GM11168 (cell line): ENCODE results near the gene OBP2A.

Source experiments
- in situ Hi-C: fragments of 300-500 bp; cut with MboI; formaldehyde crosslinking; loops from one replicate; pipeline ENCODE4 v1.12.0; 2022; ENCODE audit warnings: low sequenced_read_pairs; ENCODE audit not compliant: unreplicated experiment

Gene OBP2A

DNA sequence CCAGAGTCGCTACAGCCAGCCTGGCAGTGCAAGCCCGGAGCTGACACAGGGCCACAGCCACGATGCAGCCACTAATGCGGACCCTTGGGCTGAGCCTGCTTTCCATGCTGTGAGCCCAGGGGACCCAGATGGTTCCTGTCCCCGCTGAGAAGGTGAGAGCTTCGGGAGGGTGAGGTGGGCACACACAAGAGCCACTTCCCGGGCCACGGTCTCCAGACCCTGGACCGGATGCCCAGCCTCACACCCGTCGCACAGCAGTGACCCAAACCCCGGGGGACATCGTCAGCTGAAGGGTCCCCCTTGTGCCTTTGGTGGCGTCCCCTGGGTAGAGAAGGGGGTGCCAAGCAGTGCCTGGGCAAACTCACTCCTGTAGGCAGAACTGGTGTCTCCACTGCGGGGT lies 29.0 kb downstream of the OBP2A start:
- in situ Hi-C loops, result no loop called here

DNA sequence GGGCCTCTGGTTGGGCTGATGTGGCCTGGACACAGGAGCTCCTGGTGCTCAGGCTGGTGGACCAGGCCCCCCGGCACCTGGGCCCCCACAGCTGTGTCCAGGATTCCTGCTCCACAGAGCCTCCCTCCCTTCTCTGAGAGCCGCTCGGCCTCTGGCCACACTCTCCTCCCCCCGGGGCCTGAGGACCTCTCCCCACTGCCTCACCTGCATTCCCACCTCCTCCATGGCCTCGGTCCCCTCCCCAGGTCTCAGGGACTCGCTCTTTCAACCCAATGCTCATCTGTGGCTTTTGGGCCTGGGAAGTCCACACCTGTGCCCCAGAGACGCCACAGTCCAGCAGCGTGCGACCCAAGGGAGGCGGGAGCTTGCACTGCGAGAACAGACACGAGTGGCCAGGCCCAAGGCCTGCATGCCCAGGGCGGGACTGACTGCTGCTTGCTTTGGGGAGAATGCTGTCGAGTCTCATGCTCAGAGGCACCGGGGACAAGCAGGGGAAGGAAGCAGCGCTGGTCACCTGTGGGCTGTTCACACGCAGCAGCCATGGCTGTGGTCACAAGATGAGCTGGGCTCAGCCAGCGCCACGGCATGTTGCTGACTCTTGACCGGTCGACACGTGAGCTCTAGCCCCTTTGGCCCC lies 30.2 kb downstream of the OBP2A start:
- in situ Hi-C loops, result no loop called here

DNA sequence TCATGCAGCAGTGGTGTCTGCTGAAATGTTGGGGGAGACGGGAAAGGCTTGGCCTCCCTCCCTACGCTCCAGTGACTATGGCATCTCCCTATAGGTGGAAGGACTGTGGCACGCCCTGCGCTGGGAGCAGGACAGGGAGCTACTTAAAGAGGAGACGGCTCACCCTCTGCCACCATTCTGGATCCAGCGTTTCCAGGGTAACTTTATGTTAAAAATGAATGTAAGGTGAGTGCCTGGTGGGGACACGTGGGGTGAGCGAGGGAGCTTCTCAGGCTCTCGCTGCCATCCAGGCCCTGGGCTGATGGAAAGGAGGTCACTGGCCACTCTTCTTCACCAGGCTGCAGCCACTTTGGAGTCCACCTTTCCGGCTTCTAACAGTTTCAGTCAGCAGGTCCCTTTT lies 31.3 kb downstream of the OBP2A start:
- in situ Hi-C loops, result no loop called here

DNA sequence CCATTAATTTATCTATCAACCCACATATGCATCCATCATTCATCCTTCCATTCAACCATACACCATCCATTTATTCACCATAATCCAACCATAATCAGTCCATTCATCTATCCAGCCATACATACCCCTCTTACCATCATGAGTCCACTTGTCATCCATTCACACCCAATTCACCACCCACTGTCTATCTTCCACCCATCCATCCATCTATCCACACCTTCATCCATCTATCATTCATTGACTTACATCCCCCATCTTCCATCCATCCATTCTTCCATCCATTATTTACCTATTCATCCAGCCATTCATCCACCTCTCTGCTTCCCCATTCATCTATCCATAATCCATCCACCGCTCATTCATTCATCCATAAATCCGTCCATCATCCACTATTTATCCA lies 33.4 kb downstream of the OBP2A start:
- in situ Hi-C loops, result no loop called here

GRCh38 chr9:135579889-135580660 lies 34.1 kb downstream of the OBP2A start:
- in situ Hi-C loops, result no loop called here

- in situ Hi-C loops, result no loop called here
These were observed 34.9 kb downstream of the OBP2A start for GRCh38 chr9:135580664-135581380.

GRCh38 chr9:135581636-135582426 lies 35.9 kb downstream of the OBP2A start:
- in situ Hi-C loops, result no loop called here

- in situ Hi-C loops, result no loop called here
These were observed 36.6 kb downstream of the OBP2A start for GRCh38 chr9:135582541-135582940.

- in situ Hi-C loops, result no loop called here
These were observed 37.2 kb downstream of the OBP2A start for GRCh38 chr9:135582966-135583687.

DNA sequence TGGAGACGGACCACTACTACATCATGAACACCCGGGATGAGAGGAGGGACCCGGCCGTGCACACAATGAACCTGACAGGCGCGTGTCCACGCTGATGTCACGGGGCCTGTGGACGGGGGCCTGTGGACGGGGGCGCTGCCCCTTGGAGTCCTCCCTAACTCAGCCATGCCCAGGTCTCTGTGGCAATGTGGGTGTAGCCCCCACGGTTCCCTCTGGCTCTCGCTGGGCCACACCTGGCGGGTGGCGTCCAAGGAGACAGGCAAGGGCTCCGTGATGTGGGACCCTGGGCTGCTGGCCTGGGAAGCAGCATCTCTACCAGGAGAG lies 37.7 kb downstream of the OBP2A start:
- in situ Hi-C loops, result no loop called here

DNA sequence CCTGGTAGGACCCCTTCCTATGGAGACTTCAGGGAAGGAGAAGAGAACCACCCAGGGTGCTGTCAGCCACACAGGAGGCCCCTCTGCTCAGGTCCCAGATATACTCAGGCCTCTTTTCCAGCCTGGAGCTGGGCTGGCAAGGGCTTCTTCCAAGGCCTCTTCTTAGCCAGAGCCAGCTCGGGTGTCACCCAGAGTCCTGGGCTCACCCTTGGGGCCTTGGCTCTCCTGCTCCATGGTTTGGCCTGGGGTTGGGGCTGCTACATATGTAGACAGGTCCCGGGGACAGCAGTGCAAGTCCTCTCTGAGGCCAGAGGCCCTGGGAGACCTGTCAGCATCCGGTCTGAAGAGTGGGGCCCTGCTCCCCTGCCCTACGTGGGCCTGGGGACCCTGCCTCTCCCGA lies 38.4 kb downstream of the OBP2A start:
- in situ Hi-C loops, result no loop called here

GRCh38 chr9:135584934-135585333 lies 39.0 kb downstream of the OBP2A start:
- in situ Hi-C loops, result no loop called here

- in situ Hi-C loops, result no loop called here
These were observed 40.7 kb downstream of the OBP2A start for GRCh38 chr9:135586601-135587109.

- in situ Hi-C loops, result no loop called here
These were observed 41.7 kb downstream of the OBP2A start for GRCh38 chr9:135587658-135588057.

DNA sequence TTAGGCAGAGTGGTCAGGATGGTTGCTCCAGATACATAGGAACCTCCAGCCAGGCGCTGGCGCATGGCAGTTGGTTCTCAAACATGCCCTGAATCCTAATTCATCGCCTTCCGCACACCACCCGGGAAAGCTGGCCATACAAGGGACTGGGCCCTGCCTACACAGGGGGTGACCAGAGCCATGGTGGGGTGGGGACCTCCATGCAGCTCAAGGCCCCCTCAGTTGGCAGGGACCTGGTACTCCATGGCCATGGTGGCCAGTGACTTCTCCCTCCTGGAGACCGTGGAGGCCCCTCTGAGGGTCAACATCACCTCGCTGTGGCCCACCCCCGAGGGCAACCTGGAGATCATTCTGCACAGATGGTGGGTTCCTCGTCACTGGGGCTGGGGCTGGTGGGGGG lies 42.4 kb downstream of the OBP2A start:
- in situ Hi-C loops, result no loop called here

- in situ Hi-C loops, result no loop called here
These were observed 43.1 kb downstream of the OBP2A start for GRCh38 chr9:135588886-135589595.

DNA sequence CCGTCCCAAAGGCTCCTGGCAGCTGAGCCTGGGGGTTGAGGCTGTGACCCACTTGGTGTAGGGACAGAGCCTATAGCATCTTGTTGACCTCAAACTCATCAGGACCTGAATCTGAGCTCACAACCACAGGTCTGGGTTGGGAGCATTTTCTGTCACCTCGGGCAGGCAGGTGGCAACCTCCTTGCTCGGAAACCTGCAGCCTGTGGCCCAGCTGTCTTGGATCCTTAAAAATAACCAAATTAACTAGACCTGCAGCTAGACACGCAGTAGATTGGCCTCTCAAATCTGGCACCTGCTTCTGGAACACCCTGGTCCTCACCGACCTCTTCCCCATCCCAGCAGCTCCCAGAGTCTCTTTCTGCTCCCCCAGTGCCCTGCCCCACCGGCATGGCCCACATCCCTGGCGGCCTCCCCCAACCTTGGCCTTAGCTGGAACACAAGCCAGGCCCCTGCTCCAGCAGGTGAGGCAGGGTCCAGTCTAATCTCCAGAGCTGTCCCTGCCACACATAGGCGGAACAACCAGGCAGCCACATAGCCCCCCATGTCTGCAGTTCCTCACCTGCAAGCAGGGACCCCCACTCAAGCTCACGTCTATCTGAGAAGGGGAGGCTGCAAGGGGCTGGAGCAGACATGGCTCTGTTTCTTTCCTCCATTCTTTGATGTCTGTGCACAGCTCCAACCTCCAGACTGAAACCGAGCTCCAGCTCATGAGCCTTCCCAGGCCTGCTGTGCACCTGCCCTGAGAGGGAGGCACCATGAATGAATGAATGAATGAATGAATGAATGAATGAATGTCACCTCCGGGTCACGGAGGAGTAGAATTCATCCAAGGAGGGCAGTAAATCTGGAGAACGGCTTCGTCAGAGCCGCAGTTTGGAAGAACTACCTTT lies 43.9 kb downstream of the OBP2A start:
- in situ Hi-C loops, result no loop called here

- in situ Hi-C loops, result no loop called here
These were observed 44.7 kb downstream of the OBP2A start for GRCh38 chr9:135590486-135591079.
